Glutamatergic neuron (in vitro differentiated cells): ENCODE measurements around the gene HCN3. TPM values are rescaled to one million over a fixed set of nuclear protein-coding genes. Genes with fewer than 3 reads are reported as not detected.

Experiments
- DNase-seq: peaks from one replicate; pipeline ENCODE4 v3.0.0; 2022
- H3K27ac Mint-ChIP-seq: one replicate; pipeline ENCODE4 v1.8.0; 2020; ENCODE audit warnings: mild to moderate bottlenecking, mixed read lengths, inconsistent platforms; ENCODE audit not compliant: unreplicated experiment
- H3K27me3 Mint-ChIP-seq: one replicate; pipeline ENCODE4 v1.8.0; 2020; ENCODE audit warnings: mild to moderate bottlenecking, moderate library complexity, mixed read lengths, inconsistent platforms; ENCODE audit not compliant: unreplicated experiment
- H3K36me3 Mint-ChIP-seq: one replicate; pipeline ENCODE4 v1.8.0; 2020; ENCODE audit warnings: mild to moderate bottlenecking, mixed read lengths, inconsistent platforms; ENCODE audit not compliant: unreplicated experiment
- H3K4me1 Mint-ChIP-seq: one replicate; pipeline ENCODE4 v1.8.0; 2020; ENCODE audit warnings: mild to moderate bottlenecking, low read depth, mixed read lengths, inconsistent platforms; ENCODE audit not compliant: unreplicated experiment
- H3K4me3 Mint-ChIP-seq: one replicate; pipeline ENCODE4 v1.8.0; 2020; ENCODE audit warnings: mild to moderate bottlenecking, mixed read lengths, inconsistent platforms; ENCODE audit not compliant: unreplicated experiment
- H3K9me3 Mint-ChIP-seq: one replicate; pipeline ENCODE4 v1.8.0; 2020; ENCODE audit warnings: mild to moderate bottlenecking, moderate library complexity, mixed read lengths, inconsistent platforms; ENCODE audit not compliant: unreplicated experiment
- total RNA-seq: library from RNA; stranded (reverse); fragmentation: NEBNext Ultra II Directional; extraction: Animal tissue kit (Norgen Biotek cat#: 25700); gene quantifications from one replicate; pipeline ENCODE4 v1.2.1, GENCODE V29; 2021; ENCODE audit not compliant: unreplicated experiment
- TF ChIP-seq, protein P1 (sequence below): fragments of 200-600 bp; sonication (generic); IDR thresholded peaks from one replicate; pipeline ENCODE4 v1.5.0; 2021; ENCODE audit not compliant: partially characterized antibody, unreplicated experiment

The HCN3 gene
- total RNA-seq, 1 donor from 2014 or later = 30.5 TPM

DNA sequence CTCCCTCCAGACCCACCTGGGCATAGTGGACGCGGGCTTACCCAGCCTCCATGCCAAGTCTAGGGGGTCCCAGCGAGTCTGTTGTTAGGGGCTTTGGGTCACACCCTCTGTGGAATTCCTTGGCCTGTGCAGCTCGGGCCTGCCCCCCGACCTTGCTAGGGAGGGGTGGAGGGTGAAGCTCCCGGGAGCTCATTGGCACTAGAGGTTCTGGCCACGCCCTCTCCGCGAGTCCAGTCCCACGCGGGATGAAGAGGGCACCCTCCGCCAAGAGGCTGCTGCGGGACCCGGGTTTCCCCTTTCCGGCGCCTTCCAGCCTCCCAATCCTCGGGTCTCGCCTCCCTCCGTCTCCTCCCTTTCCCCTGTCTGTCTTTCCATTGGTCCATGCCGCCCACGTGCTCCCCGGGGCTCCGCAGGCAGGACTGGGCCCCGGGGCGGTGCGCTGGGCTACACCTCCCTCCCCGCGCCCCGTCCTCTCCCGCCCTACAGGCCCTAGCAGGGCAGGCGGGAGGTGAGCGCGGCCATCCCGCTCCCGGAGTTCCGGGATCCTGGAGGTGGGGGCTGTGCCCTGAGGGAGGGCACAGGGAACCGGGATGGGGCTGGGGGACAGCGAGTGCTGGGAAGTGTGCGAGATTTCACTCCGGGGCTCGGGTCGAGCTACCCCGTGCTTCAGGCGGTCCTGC is 46.9 kb downstream of the HCN3 start:
- Mint-ChIP-seq H3K4me3 (peak overlapping the region; percentile 86), H3K4me1 (peaks cover 15% of the 10 kb centered on the region), H3K27me3 (peaks cover 29% of the 10 kb centered on the region), H3K9me3 (peaks cover 22% of the 10 kb centered on the region), H3K36me3 (no peaks in the 10 kb centered on the region), H3K27ac (no peak overlapping the region)
- TF ChIP-seq, protein P1, sequence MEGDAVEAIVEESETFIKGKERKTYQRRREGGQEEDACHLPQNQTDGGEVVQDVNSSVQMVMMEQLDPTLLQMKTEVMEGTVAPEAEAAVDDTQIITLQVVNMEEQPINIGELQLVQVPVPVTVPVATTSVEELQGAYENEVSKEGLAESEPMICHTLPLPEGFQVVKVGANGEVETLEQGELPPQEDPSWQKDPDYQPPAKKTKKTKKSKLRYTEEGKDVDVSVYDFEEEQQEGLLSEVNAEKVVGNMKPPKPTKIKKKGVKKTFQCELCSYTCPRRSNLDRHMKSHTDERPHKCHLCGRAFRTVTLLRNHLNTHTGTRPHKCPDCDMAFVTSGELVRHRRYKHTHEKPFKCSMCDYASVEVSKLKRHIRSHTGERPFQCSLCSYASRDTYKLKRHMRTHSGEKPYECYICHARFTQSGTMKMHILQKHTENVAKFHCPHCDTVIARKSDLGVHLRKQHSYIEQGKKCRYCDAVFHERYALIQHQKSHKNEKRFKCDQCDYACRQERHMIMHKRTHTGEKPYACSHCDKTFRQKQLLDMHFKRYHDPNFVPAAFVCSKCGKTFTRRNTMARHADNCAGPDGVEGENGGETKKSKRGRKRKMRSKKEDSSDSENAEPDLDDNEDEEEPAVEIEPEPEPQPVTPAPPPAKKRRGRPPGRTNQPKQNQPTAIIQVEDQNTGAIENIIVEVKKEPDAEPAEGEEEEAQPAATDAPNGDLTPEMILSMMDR = no peak
- DNase-seq = peak; percentile 86

DNA sequence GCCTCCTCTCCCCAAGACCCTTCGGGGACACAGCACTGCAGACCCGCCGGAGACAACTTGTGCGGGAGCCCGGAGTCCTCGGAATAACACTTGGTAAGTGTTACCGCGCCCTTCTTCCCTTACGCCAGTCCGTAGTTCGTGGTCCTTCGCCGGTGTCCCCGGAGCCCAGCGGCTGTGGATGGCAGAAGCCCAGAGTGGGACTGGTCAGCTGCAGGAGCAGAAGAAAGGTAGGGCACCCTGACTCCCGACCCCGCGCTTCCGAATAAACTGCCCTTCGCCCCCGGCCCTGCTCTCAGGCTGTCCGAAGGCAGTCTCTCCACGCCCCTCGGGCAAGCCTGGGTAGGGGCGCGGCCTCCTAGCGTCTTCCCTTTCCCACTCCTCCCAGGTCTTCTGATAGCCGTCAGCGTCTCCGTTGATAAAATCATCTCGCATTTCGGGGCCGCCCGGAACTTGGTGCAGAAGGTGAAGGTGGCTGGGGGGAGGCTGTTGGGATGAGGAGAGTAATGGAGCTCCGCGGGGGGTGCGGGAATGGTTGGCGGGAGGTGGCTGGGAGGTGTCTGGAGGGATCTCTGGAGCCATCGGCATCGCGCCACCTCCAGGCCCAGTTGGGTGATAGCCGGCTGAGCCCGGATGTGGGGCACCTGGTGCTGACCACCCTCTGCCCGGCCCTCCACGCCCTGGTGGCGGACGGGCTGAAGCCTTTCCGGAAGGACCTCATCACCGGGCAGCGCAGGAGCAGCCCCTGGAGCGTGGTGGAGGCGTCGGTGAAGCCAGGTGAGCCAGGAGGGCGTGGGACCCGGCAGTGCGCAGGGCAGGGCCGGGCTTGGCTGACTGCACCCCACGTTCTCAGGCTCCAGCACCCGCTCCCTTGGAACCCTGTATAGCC is 47.7 kb downstream of the HCN3 start:
- H3K4me1 Mint-ChIP-seq = peaks cover 8% of the 10 kb centered on the region
- H3K36me3 Mint-ChIP-seq = no peaks in the 10 kb centered on the region
- H3K9me3 Mint-ChIP-seq = peaks cover 20% of the 10 kb centered on the region
- TF ChIP-seq, protein P1 = peak; percentile 25
- no peak overlapping the region for H3K27ac Mint-ChIP-seq
- peaks cover 29% of the 10 kb centered on the region for H3K27me3 Mint-ChIP-seq
- peak; percentile 66 for DNase-seq
- peak overlapping the region; percentile 86 for H3K4me3 Mint-ChIP-seq

DNA sequence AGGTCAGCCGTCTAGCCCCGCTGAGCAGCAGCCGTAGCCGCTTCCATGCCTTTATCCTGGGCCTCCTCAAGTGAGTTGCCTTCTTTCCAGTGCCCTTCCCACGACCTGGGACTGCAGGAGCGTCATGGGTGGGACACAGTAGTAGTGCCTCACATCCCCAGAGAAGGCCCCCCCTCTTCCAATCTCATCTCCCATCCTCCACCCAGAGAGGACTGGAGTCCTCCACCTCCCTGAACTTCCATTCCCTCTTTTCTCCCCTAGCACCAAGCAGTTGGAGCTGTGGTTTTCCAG is 48.3 kb downstream of the HCN3 start:
- Mint-ChIP-seq H3K4me3 (peak overlapping the region; percentile 82), H3K4me1 (peaks cover 4% of the 10 kb centered on the region), H3K36me3 (no peaks in the 10 kb centered on the region), H3K9me3 (peaks cover 20% of the 10 kb centered on the region), H3K27ac (no peak overlapping the region), H3K27me3 (peaks cover 24% of the 10 kb centered on the region)
- TF ChIP-seq, protein P1 = no peak
- DNase-seq = no peak

GRCh38 chr1:155326020-155326526 is 48.8 kb downstream of the HCN3 start:
- H3K4me3 Mint-ChIP-seq = peak overlapping the region; percentile 82
- H3K4me1 Mint-ChIP-seq = peaks cover 8% of the 10 kb centered on the region
- peak overlapping the region; percentile 30 for H3K27ac Mint-ChIP-seq
- TF ChIP-seq, protein P1 = no peak
- DNase-seq = no peak
- H3K27me3 Mint-ChIP-seq = peaks cover 21% of the 10 kb centered on the region
- H3K36me3 Mint-ChIP-seq = no peaks in the 10 kb centered on the region
- H3K9me3 Mint-ChIP-seq = peaks cover 21% of the 10 kb centered on the region

DNA sequence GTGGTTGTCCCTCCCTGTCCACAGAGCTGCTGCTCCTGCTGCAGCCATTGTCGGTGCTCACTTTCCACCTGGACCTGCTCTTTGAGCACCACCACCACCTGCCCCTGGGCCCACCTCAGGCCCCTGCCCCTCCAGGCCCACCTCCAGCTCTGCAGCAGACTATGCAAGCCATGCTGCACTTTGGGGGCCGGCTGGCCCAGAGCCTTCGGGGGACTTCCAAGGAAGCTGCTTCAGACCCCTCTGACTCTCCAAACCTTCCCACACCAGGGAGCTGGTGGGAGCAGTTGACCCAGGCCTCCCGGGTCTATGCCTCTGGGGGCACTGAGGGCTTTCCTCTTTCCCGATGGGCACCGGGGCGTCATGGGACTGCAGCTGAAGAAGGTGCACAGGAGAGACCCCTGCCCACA is 49.4 kb downstream of the HCN3 start:
- Mint-ChIP-seq H3K9me3 (peaks cover 18% of the 10 kb centered on the region), H3K27ac (no peak overlapping the region), H3K36me3 (no peaks in the 10 kb centered on the region), H3K4me1 (peaks cover 11% of the 10 kb centered on the region), H3K27me3 (peaks cover 15% of the 10 kb centered on the region), H3K4me3 (no peak overlapping the region)
- DNase-seq = no peak
- TF ChIP-seq, protein P1 = no peak
